NOMO-1 treated with DMSO at 0.1 percent for 48 hours (cell line): ENCODE measurements around the gene ZNF77.
A peak's percentile ranks its signal among the peaks of the same experiment; 100 is the strongest.
"Not testable (repeated sequence)": the region's sequence is repeated elsewhere in the genome, so short reads cannot be mapped to it uniquely, and the experiment has no call there.

Experiments used
- DNase-seq: peaks from one replicate; lab custom pipeline; 2025; ENCODE audit not compliant: unreplicated experiment; lab: John Stamatoyannopoulos, UW

ZNF77 gene

DNA sequence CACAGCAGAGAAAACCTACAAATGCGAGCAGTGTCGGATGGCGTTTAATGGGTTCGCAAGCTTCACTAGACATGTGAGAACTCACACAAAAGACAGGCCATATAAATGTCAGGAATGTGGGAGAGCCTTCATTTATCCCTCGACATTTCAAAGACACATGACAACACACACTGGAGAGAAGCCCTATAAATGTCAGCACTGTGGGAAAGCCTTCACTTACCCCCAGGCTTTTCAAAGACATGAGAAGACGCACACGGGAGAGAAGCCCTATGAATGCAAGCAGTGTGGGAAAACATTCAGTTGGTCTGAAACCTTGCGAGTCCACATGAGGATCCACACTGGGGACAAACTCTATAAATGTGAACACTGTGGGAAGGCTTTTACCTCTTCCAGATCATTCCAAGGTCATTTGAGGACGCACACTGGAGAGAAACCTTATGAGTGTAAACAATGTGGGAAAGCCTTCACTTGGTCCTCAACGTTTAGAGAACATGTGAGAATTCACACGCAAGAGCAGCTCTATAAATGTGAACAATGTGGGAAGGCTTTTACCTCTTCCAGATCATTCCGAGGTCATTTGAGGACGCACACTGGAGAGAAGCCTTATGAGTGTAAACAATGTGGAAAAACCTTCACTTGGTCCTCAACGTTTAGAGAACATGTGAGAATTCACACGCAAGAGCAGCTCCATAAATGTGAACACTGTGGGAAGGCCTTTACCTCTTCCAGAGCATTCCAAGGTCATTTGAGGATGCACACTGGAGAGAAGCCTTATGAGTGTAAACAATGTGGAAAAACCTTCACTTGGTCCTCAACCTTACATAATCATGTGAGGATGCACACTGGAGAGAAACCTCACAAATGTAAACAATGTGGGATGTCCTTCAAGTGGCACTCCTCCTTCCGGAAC lies 27.2 kb downstream of the ZNF77 start:
- DNase-seq, result no peak

DNA sequence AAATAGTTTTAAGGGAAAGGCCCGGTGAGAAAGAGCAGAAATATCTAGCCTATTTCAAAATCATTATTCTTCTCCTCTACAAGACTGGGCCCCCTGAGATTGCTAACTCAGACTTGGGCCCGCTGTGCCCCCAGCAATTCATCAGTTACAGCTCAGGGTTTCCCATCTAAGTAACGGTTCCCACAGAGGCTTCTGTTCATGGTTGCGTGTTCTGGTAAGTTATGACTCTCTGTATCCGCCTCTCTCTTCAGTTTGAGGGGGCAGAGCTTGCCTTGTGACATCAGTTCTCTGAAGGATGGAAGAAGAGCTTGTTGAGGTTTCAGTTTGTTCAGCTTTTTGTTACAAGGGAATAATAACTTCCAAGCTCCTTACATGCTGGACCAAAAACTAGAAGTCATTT lies 32.5 kb downstream of the ZNF77 start:
- DNase-seq, result no peak

DNA sequence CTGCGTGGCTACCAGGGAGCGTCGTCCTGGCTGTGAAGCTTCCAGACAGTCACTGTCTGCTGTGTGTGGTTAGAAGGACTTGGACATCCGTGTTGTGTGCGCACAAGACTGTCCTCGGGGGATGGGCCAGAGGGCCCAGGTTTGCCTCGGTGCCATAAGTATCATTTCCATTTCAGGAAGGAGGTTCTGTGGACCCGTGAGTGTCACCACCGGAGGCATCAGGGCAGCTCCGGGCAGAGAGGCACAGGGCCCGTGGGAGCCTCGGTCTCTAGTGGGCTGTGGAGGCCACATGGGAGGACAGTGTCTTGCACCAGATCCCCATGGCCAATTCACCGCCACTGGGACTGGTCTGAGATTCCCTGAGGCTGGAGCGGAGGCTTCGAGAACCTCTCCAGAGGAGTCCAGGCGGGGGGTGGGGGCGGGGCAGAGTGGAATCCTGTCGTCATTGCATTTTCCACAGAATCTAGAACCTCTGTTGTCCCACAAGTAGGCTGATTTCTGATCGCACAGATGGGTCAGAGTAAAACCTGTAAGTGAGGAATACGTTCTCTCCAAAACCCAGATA lies 38.1 kb downstream of the ZNF77 start:
- DNase-seq, result no peak

GRCh38 chr19:2905918-2906519 lies 38.8 kb downstream of the ZNF77 start:
- no peak for DNase-seq

GRCh38 chr19:2903326-2903725 lies 41.4 kb downstream of the ZNF77 start:
- DNase-seq, result not testable (repeated sequence)

- no peak for DNase-seq
Observed at GRCh38 chr19:2902590-2903218, 42.1 kb downstream of the ZNF77 start.

GRCh38 chr19:2900296-2901252 lies 44.2 kb downstream of the ZNF77 start, which contains the start of gene ZNF57:
TSS of gene ZNF57 (plus strand) at chr19:2900928. CDS start at chr19:2901046, 118 bp downstream.
- peak; percentile 99 for DNase-seq

GRCh38 chr19:2896694-2897093 lies 48.1 kb downstream of the ZNF77 start:
- no peak for DNase-seq

GRCh38 chr19:2890531-2890930 lies 54.2 kb downstream of the ZNF77 start:
- not testable (repeated sequence) for DNase-seq

DNA sequence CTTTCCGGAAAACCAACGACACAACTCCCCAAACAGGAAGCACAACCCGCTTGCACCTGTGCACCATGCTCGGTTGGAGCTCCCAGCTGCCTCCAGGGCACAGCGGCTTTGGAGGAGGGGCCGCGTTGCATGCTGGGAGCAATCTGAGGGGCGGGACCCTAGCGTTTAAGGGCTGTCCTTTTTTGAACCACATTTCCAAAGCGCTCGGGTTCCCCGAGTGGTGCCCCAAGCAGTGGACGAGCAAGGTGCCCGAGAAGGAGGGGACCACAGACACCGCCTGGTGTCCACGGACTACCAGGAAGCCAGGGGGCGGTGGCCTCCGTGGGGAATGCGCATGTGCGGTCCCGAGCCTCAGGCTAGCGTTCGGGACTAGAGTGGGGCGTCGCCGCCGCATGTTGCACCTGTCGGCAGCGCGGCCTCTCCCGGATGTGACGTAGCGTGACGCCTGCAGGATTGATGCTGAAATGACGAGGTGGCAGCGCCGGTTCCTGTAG lies 56.0 kb downstream of the ZNF77 start:
- DNase-seq, result no peak

- peak; percentile 39 for DNase-seq
Observed at GRCh38 chr19:2887391-2887914, 57.3 kb downstream of the ZNF77 start.

- DNase-seq, result no peak
Observed at GRCh38 chr19:2885736-2886135, 59.0 kb downstream of the ZNF77 start.

- DNase-seq, result no peak
Observed at GRCh38 chr19:2883686-2884439, 60.9 kb downstream of the ZNF77 start.
